Glutamatergic neuron (in vitro differentiated cells): ENCODE data around the gene LAMB4. TPM values are rescaled to one million over a fixed set of nuclear protein-coding genes. Genes with fewer than 3 reads are reported as not detected.

ENCODE experiments used
- DNase-seq: peaks from one replicate; pipeline ENCODE4 v3.0.0; 2022
- H3K27ac Mint-ChIP-seq: one replicate; pipeline ENCODE4 v1.8.0; 2020; ENCODE audit warnings: mild to moderate bottlenecking, mixed read lengths, inconsistent platforms; ENCODE audit not compliant: unreplicated experiment
- H3K27me3 Mint-ChIP-seq: one replicate; pipeline ENCODE4 v1.8.0; 2020; ENCODE audit warnings: mild to moderate bottlenecking, moderate library complexity, mixed read lengths, inconsistent platforms; ENCODE audit not compliant: unreplicated experiment
- H3K36me3 Mint-ChIP-seq: one replicate; pipeline ENCODE4 v1.8.0; 2020; ENCODE audit warnings: mild to moderate bottlenecking, mixed read lengths, inconsistent platforms; ENCODE audit not compliant: unreplicated experiment
- H3K4me1 Mint-ChIP-seq: one replicate; pipeline ENCODE4 v1.8.0; 2020; ENCODE audit warnings: mild to moderate bottlenecking, low read depth, mixed read lengths, inconsistent platforms; ENCODE audit not compliant: unreplicated experiment
- H3K4me3 Mint-ChIP-seq: one replicate; pipeline ENCODE4 v1.8.0; 2020; ENCODE audit warnings: mild to moderate bottlenecking, mixed read lengths, inconsistent platforms; ENCODE audit not compliant: unreplicated experiment
- H3K9me3 Mint-ChIP-seq: one replicate; pipeline ENCODE4 v1.8.0; 2020; ENCODE audit warnings: mild to moderate bottlenecking, moderate library complexity, mixed read lengths, inconsistent platforms; ENCODE audit not compliant: unreplicated experiment
- total RNA-seq: library from RNA; stranded (reverse); fragmentation: NEBNext Ultra II Directional; extraction: Animal tissue kit (Norgen Biotek cat#: 25700); gene quantifications from one replicate; pipeline ENCODE4 v1.2.1, GENCODE V29; 2021; ENCODE audit not compliant: unreplicated experiment
- TF ChIP-seq, protein P1 (sequence below): fragments of 200-600 bp; sonication (generic); IDR thresholded peaks from one replicate; pipeline ENCODE4 v1.5.0; 2021; ENCODE audit not compliant: partially characterized antibody, unreplicated experiment

Gene LAMB4
- total RNA-seq, 1 donor from 2014 or later: not detected

- H3K9me3 Mint-ChIP-seq: peaks cover 5% of the 10 kb centered on the region
- peaks cover 8% of the 10 kb centered on the region for H3K36me3 Mint-ChIP-seq
- TF ChIP-seq, protein P1, sequence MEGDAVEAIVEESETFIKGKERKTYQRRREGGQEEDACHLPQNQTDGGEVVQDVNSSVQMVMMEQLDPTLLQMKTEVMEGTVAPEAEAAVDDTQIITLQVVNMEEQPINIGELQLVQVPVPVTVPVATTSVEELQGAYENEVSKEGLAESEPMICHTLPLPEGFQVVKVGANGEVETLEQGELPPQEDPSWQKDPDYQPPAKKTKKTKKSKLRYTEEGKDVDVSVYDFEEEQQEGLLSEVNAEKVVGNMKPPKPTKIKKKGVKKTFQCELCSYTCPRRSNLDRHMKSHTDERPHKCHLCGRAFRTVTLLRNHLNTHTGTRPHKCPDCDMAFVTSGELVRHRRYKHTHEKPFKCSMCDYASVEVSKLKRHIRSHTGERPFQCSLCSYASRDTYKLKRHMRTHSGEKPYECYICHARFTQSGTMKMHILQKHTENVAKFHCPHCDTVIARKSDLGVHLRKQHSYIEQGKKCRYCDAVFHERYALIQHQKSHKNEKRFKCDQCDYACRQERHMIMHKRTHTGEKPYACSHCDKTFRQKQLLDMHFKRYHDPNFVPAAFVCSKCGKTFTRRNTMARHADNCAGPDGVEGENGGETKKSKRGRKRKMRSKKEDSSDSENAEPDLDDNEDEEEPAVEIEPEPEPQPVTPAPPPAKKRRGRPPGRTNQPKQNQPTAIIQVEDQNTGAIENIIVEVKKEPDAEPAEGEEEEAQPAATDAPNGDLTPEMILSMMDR: no peak
- no peak for DNase-seq
- H3K27me3 Mint-ChIP-seq: no peaks in the 10 kb centered on the region
- no peak overlapping the region for H3K4me3 Mint-ChIP-seq
- no peak overlapping the region for H3K27ac Mint-ChIP-seq
- H3K4me1 Mint-ChIP-seq: peaks cover 21% of the 10 kb centered on the region
These were observed 51.9 kb downstream of the LAMB4 start for GRCh38 chr7:108078211-108078673.

- Mint-ChIP-seq H3K9me3 (peaks cover 5% of the 10 kb centered on the region), H3K36me3 (peaks cover 8% of the 10 kb centered on the region), H3K27ac (no peak overlapping the region), H3K4me3 (no peak overlapping the region), H3K4me1 (peaks cover 21% of the 10 kb centered on the region), H3K27me3 (no peaks in the 10 kb centered on the region)
- DNase-seq: no peak
- TF ChIP-seq, protein P1: no peak
These were observed 52.5 kb downstream of the LAMB4 start for GRCh38 chr7:108077709-108078108.

GRCh38 chr7:108076156-108076555 lies 54.0 kb downstream of the LAMB4 start:
- Mint-ChIP-seq H3K9me3 (peaks cover 7% of the 10 kb centered on the region), H3K36me3 (peaks cover under 1% of the 10 kb centered on the region), H3K27me3 (no peaks in the 10 kb centered on the region), H3K4me3 (no peak overlapping the region), H3K4me1 (peaks cover 30% of the 10 kb centered on the region), H3K27ac (no peak overlapping the region)
- TF ChIP-seq, protein P1: no peak
- DNase-seq: no peak

GRCh38 chr7:108073305-108074070 lies 56.7 kb downstream of the LAMB4 start:
- Mint-ChIP-seq H3K27me3 (no peaks in the 10 kb centered on the region), H3K4me1 (peaks cover 24% of the 10 kb centered on the region), H3K36me3 (no peaks in the 10 kb centered on the region), H3K4me3 (no peak overlapping the region), H3K9me3 (peaks cover 9% of the 10 kb centered on the region), H3K27ac (no peak overlapping the region)
- TF ChIP-seq, protein P1: no peak
- no peak for DNase-seq

DNA sequence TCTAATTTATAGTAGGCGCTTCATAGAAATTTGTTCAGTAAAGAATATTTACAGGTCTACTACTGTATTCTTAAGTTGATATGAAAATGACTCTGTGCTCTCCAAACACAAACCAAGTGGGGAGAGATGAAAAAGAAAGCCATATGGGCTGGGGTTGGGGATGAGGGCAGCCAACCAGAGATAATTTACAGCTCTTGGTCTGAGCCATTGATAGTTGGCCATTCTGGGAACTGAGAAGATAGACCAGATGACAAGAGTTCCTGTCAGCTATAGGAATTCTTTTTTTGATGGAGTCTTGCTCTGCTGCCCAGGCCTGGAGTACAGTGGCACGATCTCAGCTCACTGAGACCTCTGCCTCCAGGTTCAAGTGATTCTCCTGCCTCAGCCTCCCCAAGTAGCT lies 57.4 kb downstream of the LAMB4 start:
- H3K4me3 Mint-ChIP-seq: no peak overlapping the region

More for the DNA sequence above, 57.4 kb downstream of the LAMB4 start:
- no peaks in the 10 kb centered on the region for H3K27me3 Mint-ChIP-seq
- H3K27ac Mint-ChIP-seq: no peak overlapping the region
- TF ChIP-seq, protein P1: no peak
- no peaks in the 10 kb centered on the region for H3K36me3 Mint-ChIP-seq
- no peak for DNase-seq
- peaks cover 9% of the 10 kb centered on the region for H3K9me3 Mint-ChIP-seq
- peaks cover 21% of the 10 kb centered on the region for H3K4me1 Mint-ChIP-seq
